A549 treated with RU486 at 1 μM for 4 hours (cell line): ENCODE measurements around the gene PPP1R3E. TPM values are rescaled to one million over a fixed set of nuclear protein-coding genes. Genes with fewer than 3 reads are reported as not detected.

ENCODE experiments used
- total RNA-seq: library from RNA; stranded (reverse); fragments of 200-300 nt; extraction: Qiagen RNA extraction; gene quantifications from 5 replicates; pipeline ENCODE4 v1.2.3, GENCODE V29; 2022; ENCODE audit warnings: low read depth

The PPP1R3E gene
- 3.5 to 6.1 TPM (median 4.6 TPM) in 5 replicates for total RNA-seq

GRCh38 chr14:23302290-23303225 lies at the start of gene PPP1R3E:
PPP1R3E (minus strand) TSS chr14:23302859; CDS start chr14:23302576, 283 bp downstream.

GRCh38 chr14:23320584-23321571 lies 18.2 kb upstream of the PPP1R3E start, which contains the start of gene PABPN1:
PABPN1 (plus strand) TSS chr14:23321457; CDS start chr14:23321470, 13 bp downstream.

GRCh38 chr14:23306412-23307145 lies 3.9 kb upstream of the PPP1R3E start, which contains the start of gene BCL2L2:
BCL2L2 (plus strand) TSS chr14:23306833; CDS start chr14:23307768, 935 bp downstream.

GRCh38 chr14:23286020-23286901 lies 16.4 kb downstream of the PPP1R3E start, which contains the start of gene HOMEZ:
HOMEZ (minus strand) TSS chr14:23286132; CDS start chr14:23285952, 180 bp downstream.

Other genes with a start within 250 kb of the PPP1R3E start
- 2.7 to 5.9 TPM (median 5.0 TPM) in 5 replicates for gene CDH24, start 245.3 kb downstream of the PPP1R3E start, total RNA-seq
- 98.6 to 112 TPM (median 108 TPM) in 5 replicates for gene ACIN1, start 207.7 kb downstream of the PPP1R3E start, total RNA-seq
- gene C14orf119, start 207.4 kb downstream of the PPP1R3E start, total RNA-seq: 79.6 to 113 TPM (median 107 TPM) in 5 replicates
- not detected in 5 replicates for gene CIROP, start 197.9 kb downstream of the PPP1R3E start, total RNA-seq
- gene CEBPE, start 183.6 kb downstream of the PPP1R3E start, total RNA-seq: not detected in 5 replicates
- gene SLC7A8, start 119.2 kb downstream of the PPP1R3E start, total RNA-seq: 0.27 to 0.80 TPM (median 0.55 TPM) in 5 replicates
- gene RNF212B, start 64.9 kb downstream of the PPP1R3E start, total RNA-seq: not detected in 5 replicates
- gene HOMEZ, start 16.7 kb downstream of the PPP1R3E start, total RNA-seq: 6.8 to 9.3 TPM (median 7.4 TPM) in 5 replicates
- gene BCL2L2, start 4.0 kb upstream of the PPP1R3E start, total RNA-seq: 18.6 to 22.7 TPM (median 21.0 TPM) in 5 replicates
- 133 to 164 TPM (median 158 TPM) in 5 replicates for gene PABPN1, start 18.6 kb upstream of the PPP1R3E start, total RNA-seq
- gene SLC22A17, start 50.0 kb upstream of the PPP1R3E start, total RNA-seq: 5.2 to 8.9 TPM (median 6.8 TPM) in 5 replicates
- not detected in 5 replicates for gene EFS, start 62.3 kb upstream of the PPP1R3E start, total RNA-seq
- gene IL25, start 70.0 kb upstream of the PPP1R3E start, total RNA-seq: not detected in 5 replicates
- not detected in 5 replicates for gene CMTM5, start 74.2 kb upstream of the PPP1R3E start, total RNA-seq
- gene MYH6, start 105.4 kb upstream of the PPP1R3E start, total RNA-seq: not detected in 5 replicates
- gene MYH7, start 132.8 kb upstream of the PPP1R3E start, total RNA-seq: not detected in 5 replicates
- 58.7 to 78.0 TPM (median 71.2 TPM) in 5 replicates for gene NGDN, start 166.8 kb upstream of the PPP1R3E start, total RNA-seq
- 0.88 to 2.1 TPM (median 1.2 TPM) in 5 replicates for gene ZFHX2, start 248.9 kb upstream of the PPP1R3E start, total RNA-seq